ENCODE data around the gene SEC11A. TPM values are rescaled to one million over a fixed set of nuclear protein-coding genes. Genes with fewer than 3 reads are reported as not detected.

The SEC11A gene
- total RNA-seq, 3 donors from 2014 or later (not counting 1 experiment from before 2014, with no cell fraction given) = 78.7 to 89.3 (median 81.8) TPM

DNA sequence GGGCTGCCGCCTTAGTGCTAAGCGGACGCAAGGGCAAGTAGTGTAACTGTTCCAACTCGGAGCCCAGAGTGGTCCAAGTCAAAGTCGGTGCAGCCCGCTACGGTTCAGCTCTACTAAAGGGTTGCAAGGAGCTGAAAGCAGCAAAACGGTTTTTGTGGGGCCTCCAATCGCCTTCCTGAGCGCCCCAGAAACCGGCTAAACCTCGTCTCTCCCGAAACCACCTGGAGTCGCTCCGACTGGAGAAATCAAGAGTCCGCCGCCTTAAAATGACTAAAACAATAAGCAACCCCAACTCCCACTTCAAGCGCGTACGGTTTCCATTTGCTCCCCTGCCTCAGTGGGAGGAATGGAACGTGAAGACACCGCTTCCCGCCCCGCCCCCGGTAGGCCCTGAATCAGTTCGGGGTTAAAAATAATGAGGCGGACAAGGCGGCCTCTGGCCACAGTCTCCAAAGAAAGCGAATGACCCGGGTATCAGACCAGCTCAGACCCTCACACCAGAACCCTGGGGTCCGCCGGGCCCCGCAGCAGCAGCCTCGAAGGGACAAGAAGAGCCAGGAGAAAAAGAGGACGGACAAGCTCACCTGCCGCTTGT, 401 bp downstream of the SEC11A start:
- DNase-seq = peak; percentile 18 to 51
- H3K27me3 ChIP-seq (ENCODE audit: control insufficient read depth, insufficient read depth, low read length) = no peaks in the 10 kb centered on the region
- H3K4me3 ChIP-seq (ENCODE audit: low read length) = peak overlapping the region; percentile 96
- Mint-ChIP-seq H3K9me3 (no peaks in the 10 kb centered on the region), H3K27me3 (ENCODE audit: low read depth in 2 of 2) (no peaks in the 10 kb centered on the region), H3K4me3 (peak overlapping the region; percentile 96), H3K36me3 (no peaks in the 10 kb centered on the region), H3K4me1 (peaks cover 31 to 40% of the 10 kb centered on the region in 2 donors), H3K27ac (peak overlapping the region; percentile 92 to 97)
- H3K27ac ChIP-seq (ENCODE audit: low read length) = peak overlapping the region; percentile 91
- H3K9me3 ChIP-seq (ENCODE audit: control insufficient read depth, insufficient read depth, low read length) = no peaks in the 10 kb centered on the region
- TF ChIP-seq, protein P1, sequence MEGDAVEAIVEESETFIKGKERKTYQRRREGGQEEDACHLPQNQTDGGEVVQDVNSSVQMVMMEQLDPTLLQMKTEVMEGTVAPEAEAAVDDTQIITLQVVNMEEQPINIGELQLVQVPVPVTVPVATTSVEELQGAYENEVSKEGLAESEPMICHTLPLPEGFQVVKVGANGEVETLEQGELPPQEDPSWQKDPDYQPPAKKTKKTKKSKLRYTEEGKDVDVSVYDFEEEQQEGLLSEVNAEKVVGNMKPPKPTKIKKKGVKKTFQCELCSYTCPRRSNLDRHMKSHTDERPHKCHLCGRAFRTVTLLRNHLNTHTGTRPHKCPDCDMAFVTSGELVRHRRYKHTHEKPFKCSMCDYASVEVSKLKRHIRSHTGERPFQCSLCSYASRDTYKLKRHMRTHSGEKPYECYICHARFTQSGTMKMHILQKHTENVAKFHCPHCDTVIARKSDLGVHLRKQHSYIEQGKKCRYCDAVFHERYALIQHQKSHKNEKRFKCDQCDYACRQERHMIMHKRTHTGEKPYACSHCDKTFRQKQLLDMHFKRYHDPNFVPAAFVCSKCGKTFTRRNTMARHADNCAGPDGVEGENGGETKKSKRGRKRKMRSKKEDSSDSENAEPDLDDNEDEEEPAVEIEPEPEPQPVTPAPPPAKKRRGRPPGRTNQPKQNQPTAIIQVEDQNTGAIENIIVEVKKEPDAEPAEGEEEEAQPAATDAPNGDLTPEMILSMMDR (IDR thresholded peaks at IDR 0.05) = no peak
- intact Hi-C loops (cut with micrococcal nuclease) = loop anchor here (1.0 to 2.0 kb wide), 3 partner anchors 20 to 57 kb away; partner anchors contain the start of gene NMB
- peaks cover 4% of the 10 kb centered on the region for H3K36me3 ChIP-seq (ENCODE audit: control insufficient read depth, insufficient read depth, low read length)
- no peak for ATAC-seq
- H3K4me1 ChIP-seq (ENCODE audit: control insufficient read depth, insufficient read depth, low read length) = peaks cover 10% of the 10 kb centered on the region
- under 1% methylated on average over 36 of the region's 36 CpGs for WGBS (ENCODE audit: insufficient coverage)

DNA sequence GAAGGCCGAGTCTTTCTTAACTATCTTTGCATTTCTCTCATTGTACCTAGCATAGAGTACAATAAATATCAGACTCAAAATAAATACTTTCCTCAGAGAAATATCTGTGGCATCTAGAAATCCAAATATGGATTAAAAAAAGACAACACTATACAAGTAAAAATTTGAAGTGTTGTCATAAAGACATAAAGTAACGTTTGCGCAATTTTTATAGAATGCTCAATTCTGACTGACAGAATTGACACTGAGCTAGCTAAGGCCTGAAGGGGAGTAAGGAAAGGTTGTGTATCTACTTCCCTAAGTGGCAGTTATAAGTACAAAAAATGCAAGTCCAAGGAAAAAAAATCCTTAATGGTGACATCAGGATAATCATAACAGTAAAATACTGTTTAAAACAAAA, 1.1 kb downstream of the SEC11A start:
- TF ChIP-seq, protein P1 (IDR thresholded peaks at IDR 0.05) = no peak
- H3K27me3 Mint-ChIP-seq (ENCODE audit: low read depth in 2 of 2) = no peaks in the 10 kb centered on the region
- H3K9me3 ChIP-seq (ENCODE audit: control insufficient read depth, insufficient read depth, low read length) = no peaks in the 10 kb centered on the region
- peak overlapping the region; percentile 92 to 97 for H3K27ac Mint-ChIP-seq
- H3K27ac ChIP-seq (ENCODE audit: low read length) = no peak overlapping the region
- no peaks in the 10 kb centered on the region for H3K9me3 Mint-ChIP-seq
- H3K4me3 Mint-ChIP-seq = peak overlapping the region; percentile 96
- H3K27me3 ChIP-seq (ENCODE audit: control insufficient read depth, insufficient read depth, low read length) = no peaks in the 10 kb centered on the region
- no peak for ATAC-seq
- H3K4me3 ChIP-seq (ENCODE audit: low read length) = peak overlapping the region; percentile 96
- WGBS (ENCODE audit: insufficient coverage) = 74% methylated on average over 3 of the region's 3 CpGs
- peaks cover 10% of the 10 kb centered on the region for H3K4me1 ChIP-seq (ENCODE audit: control insufficient read depth, insufficient read depth, low read length)
- intact Hi-C loops (cut with micrococcal nuclease) = no loop called here
- peaks cover 8% of the 10 kb centered on the region for H3K36me3 ChIP-seq (ENCODE audit: control insufficient read depth, insufficient read depth, low read length)
- DNase-seq = no peak
- H3K4me1 Mint-ChIP-seq = peaks cover 31 to 40% of the 10 kb centered on the region in 2 donors
- H3K36me3 Mint-ChIP-seq = no peaks in the 10 kb centered on the region

GRCh38 chr15:84714372-84714771, 1.6 kb downstream of the SEC11A start:
- 79% methylated on average over 4 of the region's 5 CpGs for WGBS (ENCODE audit: insufficient coverage)
- ATAC-seq (no peak), DNase-seq (no peak)
- peaks cover 8% of the 10 kb centered on the region for H3K36me3 ChIP-seq (ENCODE audit: control insufficient read depth, insufficient read depth, low read length)
- H3K4me3 ChIP-seq (ENCODE audit: low read length) = no peak overlapping the region
- peak overlapping the region; percentile 3 to 97 for H3K27ac Mint-ChIP-seq
- peak overlapping the region; percentile 50 for H3K4me3 Mint-ChIP-seq
- H3K9me3 Mint-ChIP-seq = no peaks in the 10 kb centered on the region
- H3K36me3 Mint-ChIP-seq = no peaks in the 10 kb centered on the region
- TF ChIP-seq, protein P1 (IDR thresholded peaks at IDR 0.05) = no peak
- H3K27me3 Mint-ChIP-seq (ENCODE audit: low read depth in 2 of 2) = no peaks in the 10 kb centered on the region
- intact Hi-C loops (cut with micrococcal nuclease) = no loop called here
- H3K9me3 ChIP-seq (ENCODE audit: control insufficient read depth, insufficient read depth, low read length) = no peaks in the 10 kb centered on the region
- H3K4me1 ChIP-seq (ENCODE audit: control insufficient read depth, insufficient read depth, low read length) = peaks cover 10% of the 10 kb centered on the region
- H3K4me1 Mint-ChIP-seq = peaks cover 31 to 40% of the 10 kb centered on the region in 2 donors
- H3K27me3 ChIP-seq (ENCODE audit: control insufficient read depth, insufficient read depth, low read length) = no peaks in the 10 kb centered on the region
- H3K27ac ChIP-seq (ENCODE audit: low read length) = no peak overlapping the region

GRCh38 chr15:84703808-84704207, 12.1 kb downstream of the SEC11A start:
- no peak overlapping the region for H3K4me3 Mint-ChIP-seq
- H3K27ac Mint-ChIP-seq = peak overlapping the region; percentile 53 to 66
- no peaks in the 10 kb centered on the region for H3K36me3 Mint-ChIP-seq
- no peaks in the 10 kb centered on the region for H3K9me3 Mint-ChIP-seq
- H3K4me1 Mint-ChIP-seq = peaks cover 58 to 59% of the 10 kb centered on the region in 2 donors
- H3K27me3 ChIP-seq (ENCODE audit: control insufficient read depth, insufficient read depth, low read length) = no peaks in the 10 kb centered on the region
- H3K9me3 ChIP-seq (ENCODE audit: control insufficient read depth, insufficient read depth, low read length) = no peaks in the 10 kb centered on the region
- DNase-seq = no peak
- no peaks in the 10 kb centered on the region for H3K27me3 Mint-ChIP-seq (ENCODE audit: low read depth in 2 of 2)
- TF ChIP-seq, protein P1 (IDR thresholded peaks at IDR 0.05) = no peak
- ATAC-seq = no peak
- intact Hi-C loops (cut with micrococcal nuclease) = no loop called here
- peaks cover 2% of the 10 kb centered on the region for H3K36me3 ChIP-seq (ENCODE audit: control insufficient read depth, insufficient read depth, low read length)
- peaks cover 3% of the 10 kb centered on the region for H3K4me1 ChIP-seq (ENCODE audit: control insufficient read depth, insufficient read depth, low read length)
- H3K4me3 ChIP-seq (ENCODE audit: low read length) = no peak overlapping the region
- no peak overlapping the region for H3K27ac ChIP-seq (ENCODE audit: low read length)
- WGBS (ENCODE audit: insufficient coverage) = over 99% methylated on average over 5 of the region's 5 CpGs

Data from natural killer cell (primary cell).